Thoracic aorta (tissue), 2 donors: Measurements from ENCODE around the gene IL20RA. TPM values are rescaled to one million over a fixed set of nuclear protein-coding genes. Genes with fewer than 3 reads are reported as not detected.

Source experiments
- ATAC-seq: fragments of 150-250 bp; one replicate; pipeline ENCODE4 v1.8.0; 2017; ENCODE audit warnings: low read depth; ENCODE audit not compliant: insufficient number of reproducible peaks, low FRiP score
- DNase-seq: peaks from one replicate; pipeline ENCODE4 v3.0.0-alpha.2; 2020; ENCODE audit warnings: low spot score
- H3K27ac ChIP-seq, 2 donors: fragments of 200-600 bp; sonication (generic); 1 replicate in 1 of 2; 2 replicates in 1 of 2; pipeline ENCODE4 v1.5.1; 2016; ENCODE audit warnings: mild to moderate bottlenecking in 2 of 2, moderate library complexity in 2 of 2
- H3K27me3 ChIP-seq: fragments of 200-600 bp; sonication (generic); replicated peaks from 2 replicates; pipeline ENCODE4 v1.6.0; 2016; ENCODE audit warnings: mild to moderate bottlenecking; ENCODE audit not compliant: insufficient read depth
- H3K36me3 ChIP-seq: fragments of 200-600 bp; sonication (generic); one replicate; pipeline ENCODE4 v1.5.1; 2016
- H3K4me1 ChIP-seq, 2 donors: fragments of 200-600 bp; sonication (generic); 1 replicate in 1 of 2; 2 replicates in 1 of 2; pipeline versions ENCODE4 v1.5.1 to v1.6.0; 2016; ENCODE audit warnings: low read depth in 2 of 2, mild to moderate bottlenecking in 1 of 2; ENCODE audit not compliant: control insufficient read depth in 1 of 2
- H3K4me3 ChIP-seq: fragments of 200-600 bp; sonication (generic); 2 replicates; pipeline ENCODE4 v1.5.1; 2016; ENCODE audit warnings: mild to moderate bottlenecking
- H3K9me3 ChIP-seq: fragments of 200-600 bp; sonication (generic); 2 replicates; pipeline ENCODE4 v1.5.1; 2016
- total RNA-seq, 2 donors: library from RNA; depleted of rRNA; stranded (reverse); fragments of >200 nt; gene quantifications; one replicate each; pipeline versions ENCODE4 v1.1.0 to v1.2.3, GENCODE V29; 2016
- TF ChIP-seq, protein P1 (sequence below): fragments of 200-600 bp; sonication (generic); IDR thresholded peaks from one replicate; pipeline ENCODE4 v1.5.1; 2019; ENCODE audit warnings: antibody characterized with exemption

Gene IL20RA
- total RNA-seq, 2 donors from 2014 or later = 0.54 to 1.2 TPM

DNA sequence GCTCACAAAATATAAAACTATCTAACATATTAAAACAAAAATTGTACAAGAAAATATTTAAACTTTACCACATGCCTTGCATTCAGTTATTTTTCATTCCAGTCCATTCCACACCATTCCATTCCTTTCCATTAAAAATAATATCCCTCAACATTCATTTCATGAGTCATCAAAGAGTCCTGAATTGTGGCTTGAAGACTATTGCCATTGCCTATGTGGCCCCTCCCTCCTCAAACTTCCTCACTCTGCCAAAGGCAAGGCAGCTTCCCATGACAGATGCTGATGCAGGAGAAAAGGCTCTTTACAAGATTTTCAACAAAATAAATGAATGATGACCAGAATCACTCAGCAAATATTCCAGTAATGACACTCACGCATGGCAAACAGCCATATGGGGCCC is 31.7 kb downstream of the IL20RA start:
- no peaks in the 10 kb centered on the region for H3K27me3 ChIP-seq
- H3K36me3 ChIP-seq = no peaks in the 10 kb centered on the region
- no peak overlapping the region for H3K27ac ChIP-seq
- H3K4me1 ChIP-seq = no peaks in the 10 kb centered on the region
- DNase-seq (no peak), ATAC-seq (no peak)
- no peak overlapping the region for H3K4me3 ChIP-seq
- TF ChIP-seq, protein P1, sequence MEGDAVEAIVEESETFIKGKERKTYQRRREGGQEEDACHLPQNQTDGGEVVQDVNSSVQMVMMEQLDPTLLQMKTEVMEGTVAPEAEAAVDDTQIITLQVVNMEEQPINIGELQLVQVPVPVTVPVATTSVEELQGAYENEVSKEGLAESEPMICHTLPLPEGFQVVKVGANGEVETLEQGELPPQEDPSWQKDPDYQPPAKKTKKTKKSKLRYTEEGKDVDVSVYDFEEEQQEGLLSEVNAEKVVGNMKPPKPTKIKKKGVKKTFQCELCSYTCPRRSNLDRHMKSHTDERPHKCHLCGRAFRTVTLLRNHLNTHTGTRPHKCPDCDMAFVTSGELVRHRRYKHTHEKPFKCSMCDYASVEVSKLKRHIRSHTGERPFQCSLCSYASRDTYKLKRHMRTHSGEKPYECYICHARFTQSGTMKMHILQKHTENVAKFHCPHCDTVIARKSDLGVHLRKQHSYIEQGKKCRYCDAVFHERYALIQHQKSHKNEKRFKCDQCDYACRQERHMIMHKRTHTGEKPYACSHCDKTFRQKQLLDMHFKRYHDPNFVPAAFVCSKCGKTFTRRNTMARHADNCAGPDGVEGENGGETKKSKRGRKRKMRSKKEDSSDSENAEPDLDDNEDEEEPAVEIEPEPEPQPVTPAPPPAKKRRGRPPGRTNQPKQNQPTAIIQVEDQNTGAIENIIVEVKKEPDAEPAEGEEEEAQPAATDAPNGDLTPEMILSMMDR = no peak
- H3K9me3 ChIP-seq = no peaks in the 10 kb centered on the region

DNA sequence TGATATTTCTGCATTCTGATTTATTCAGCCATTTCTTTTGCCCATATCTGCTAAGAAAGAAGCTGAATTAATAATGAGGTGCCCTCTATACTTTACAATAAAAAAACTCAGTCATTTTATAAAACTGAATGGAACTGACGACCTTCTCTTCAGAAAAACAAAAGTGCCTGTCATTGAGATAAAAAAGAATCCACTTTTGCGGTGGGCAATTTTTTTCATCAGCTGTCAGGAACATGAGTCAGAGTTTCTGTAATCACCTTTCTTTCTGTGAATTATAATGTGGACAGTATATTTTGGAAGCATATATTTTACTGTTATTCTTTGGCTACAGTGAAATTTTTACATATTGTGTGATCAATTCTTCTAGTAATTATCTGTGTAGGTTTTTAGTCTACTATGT is 33.4 kb downstream of the IL20RA start:
- H3K27me3 ChIP-seq = no peaks in the 10 kb centered on the region
- no peak overlapping the region for H3K27ac ChIP-seq
- TF ChIP-seq, protein P1 = no peak
- ATAC-seq (no peak), DNase-seq (no peak)
- no peaks in the 10 kb centered on the region for H3K36me3 ChIP-seq
- no peaks in the 10 kb centered on the region for H3K9me3 ChIP-seq
- H3K4me3 ChIP-seq = no peak overlapping the region
- H3K4me1 ChIP-seq = no peaks in the 10 kb centered on the region

DNA sequence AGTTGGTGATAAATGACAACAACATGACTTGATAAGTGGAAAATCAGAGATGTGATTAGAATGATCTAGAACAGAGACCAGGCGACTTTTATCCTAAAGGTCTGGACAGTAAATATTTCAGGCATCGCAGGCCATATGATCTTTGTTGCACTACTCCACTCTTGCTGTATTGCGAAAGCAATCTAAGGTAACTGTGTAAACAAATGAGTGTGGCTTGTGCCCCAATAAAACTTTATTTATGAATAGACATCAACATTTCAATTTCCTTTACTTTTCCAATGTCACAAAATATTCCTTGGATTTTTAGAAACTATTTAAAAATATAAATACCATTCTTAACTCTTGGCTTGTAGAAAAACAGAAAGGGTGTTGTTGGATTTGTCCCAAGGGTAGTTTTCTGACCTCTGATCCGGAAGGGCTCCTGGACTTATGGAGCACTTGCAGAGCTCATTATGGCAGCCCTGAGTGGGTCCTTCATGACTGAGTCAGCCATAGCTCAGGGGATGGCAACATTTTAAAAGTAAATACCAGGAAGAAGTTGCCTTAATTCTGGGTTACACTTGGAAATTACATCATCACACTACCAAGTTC is 34.5 kb downstream of the IL20RA start:
- DNase-seq (no peak), ATAC-seq (no peak)
- Histone ChIP-seq H3K4me1 (no peaks in the 10 kb centered on the region), H3K27me3 (no peaks in the 10 kb centered on the region), H3K27ac (no peak overlapping the region), H3K9me3 (no peaks in the 10 kb centered on the region), H3K4me3 (no peak overlapping the region), H3K36me3 (no peaks in the 10 kb centered on the region)
- TF ChIP-seq, protein P1 = no peak

DNA sequence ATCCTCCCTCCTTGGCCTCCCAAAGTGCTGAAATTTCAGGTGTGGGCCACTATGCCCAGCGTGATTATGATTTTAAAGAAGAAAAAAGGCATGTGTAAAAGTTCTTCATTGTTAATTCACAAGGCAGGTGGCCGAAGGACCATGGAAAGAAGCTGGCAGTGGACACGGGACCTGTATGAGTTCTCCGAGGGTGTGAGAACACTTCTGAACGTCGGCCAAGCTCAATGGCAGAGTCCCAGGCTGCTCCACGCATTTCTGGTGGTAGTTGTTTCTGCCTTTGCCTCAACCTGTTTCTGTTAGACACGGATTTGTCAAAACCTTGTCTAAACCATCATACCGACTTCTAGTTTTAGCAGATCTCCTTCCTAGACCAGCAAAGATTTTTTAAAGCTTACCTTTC is 36.6 kb downstream of the IL20RA start:
- Histone ChIP-seq H3K4me3 (no peak overlapping the region), H3K4me1 (no peaks in the 10 kb centered on the region), H3K9me3 (no peaks in the 10 kb centered on the region), H3K27me3 (no peaks in the 10 kb centered on the region), H3K36me3 (no peaks in the 10 kb centered on the region), H3K27ac (no peak overlapping the region)
- TF ChIP-seq, protein P1 = no peak
- ATAC-seq (no peak), DNase-seq (no peak)

DNA sequence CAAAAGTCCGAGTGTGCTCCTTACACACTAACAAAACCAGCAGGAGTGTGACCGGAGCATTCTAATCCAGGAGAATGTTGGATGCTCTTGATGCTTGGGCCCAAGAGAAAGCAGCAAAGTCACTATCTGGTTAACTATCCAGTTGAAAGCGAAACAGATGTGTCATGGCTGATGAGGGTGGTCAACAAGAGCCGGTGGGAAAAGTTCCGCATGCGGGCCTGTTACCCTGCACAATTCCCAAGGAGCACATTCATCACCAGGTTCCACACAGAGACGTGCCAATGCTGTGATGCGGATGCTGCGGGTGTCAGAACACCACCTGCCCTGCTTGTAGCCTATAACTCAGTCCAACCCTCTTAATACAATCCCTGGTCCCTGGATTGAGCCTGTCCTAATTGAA is 38.7 kb downstream of the IL20RA start:
- no peak for DNase-seq
- Histone ChIP-seq H3K4me3 (no peak overlapping the region), H3K9me3 (no peaks in the 10 kb centered on the region), H3K27me3 (no peaks in the 10 kb centered on the region), H3K4me1 (no peaks in the 10 kb centered on the region), H3K27ac (no peak overlapping the region), H3K36me3 (no peaks in the 10 kb centered on the region)
- TF ChIP-seq, protein P1 = no peak
- no peak for ATAC-seq
